SU-DHL-6 (cell line): Measurements from ENCODE around the gene NOL7.

Experiments
- H2AFZ ChIP-seq: fragments of 200-600 bp; sonication (generic); 2 replicates; pipeline ENCODE4 v1.6.1; 2014; ENCODE audit warnings: low read depth, mild to moderate bottlenecking, moderate library complexity, mixed read lengths, antibody characterized with exemption, low read length; ENCODE audit not compliant: severe bottlenecking
- H3F3A ChIP-seq: fragments of 200-600 bp; shearing (Covaris generic); 2 replicates; pipeline ENCODE4 v1.6.0; 2016; ENCODE audit warnings: antibody characterized with exemption, mild to moderate bottlenecking; ENCODE audit not compliant: insufficient read depth
- H3K27ac ChIP-seq: fragments of 200-600 bp; sonication (generic); 2 replicates; pipeline ENCODE4 v1.5.1; 2016; ENCODE audit warnings: low read depth, mild to moderate bottlenecking, low read length, moderate library complexity, mixed read lengths
- H3K27me3 ChIP-seq: fragments of 200-600 bp; sonication (generic), shearing (Covaris generic); 2 replicates; pipeline ENCODE4 v1.6.0; 2014; ENCODE audit warnings: mild to moderate bottlenecking, low read length
- H3K36me3 ChIP-seq: fragments of 200-600 bp; sonication (generic); 2 replicates; pipeline ENCODE4 v1.6.1; 2014; ENCODE audit warnings: mild to moderate bottlenecking, low read length, mixed read lengths
- H3K4me2 ChIP-seq: fragments of 300-600, 200-600 bp; shearing (Covaris generic), sonication (generic); 2 replicates; pipeline ENCODE4 v1.6.0; 2014; ENCODE audit warnings: low read length, low read depth, mild to moderate bottlenecking; ENCODE audit not compliant: poor library complexity, severe bottlenecking
- H3K4me3 ChIP-seq: fragments of 200-600 bp; sonication (generic); 2 replicates; pipeline ENCODE4 v1.5.1; 2014; ENCODE audit warnings: antibody characterized with exemption, low read length, mild to moderate bottlenecking, mixed read lengths; ENCODE audit not compliant: insufficient read depth, poor library complexity, severe bottlenecking
- H3K79me2 ChIP-seq: fragments of 200-600 bp; sonication (generic); 2 replicates; pipeline ENCODE4 v1.6.1; 2014; ENCODE audit warnings: mild to moderate bottlenecking, low read length, moderate library complexity; ENCODE audit not compliant: insufficient read depth
- H3K9ac ChIP-seq: fragments of 200-600 bp; sonication (generic); 2 replicates; pipeline ENCODE4 v1.7.0; 2014; ENCODE audit warnings: mild to moderate bottlenecking, low read length
- H3K9me2 ChIP-seq: fragments of 200-600 bp; sonication (generic); replicated peaks from 2 replicates; pipeline ENCODE4 v1.6.1; 2014; ENCODE audit warnings: low read length; ENCODE audit not compliant: insufficient read depth
- H3K9me3 ChIP-seq: fragments of 200-600 bp; sonication (generic); 2 replicates; pipeline ENCODE4 v1.6.1; 2014; ENCODE audit warnings: low read length, mixed read lengths; ENCODE audit not compliant: insufficient read depth
- H4K20me1 ChIP-seq: fragments of 200-600 bp; sonication (generic); 2 replicates; pipeline ENCODE4 v1.6.1; 2014; ENCODE audit warnings: low read depth, mild to moderate bottlenecking, antibody characterized with exemption, low read length, moderate library complexity, mixed read lengths
- CTCF ChIP-seq: fragments of 200-600 bp; sonication (generic); IDR thresholded peaks from one replicate; pipeline ENCODE4 v1.5.1; 2017; ENCODE audit warnings: antibody characterized with exemption, mild to moderate bottlenecking, low read length, moderate library complexity; ENCODE audit not compliant: insufficient read depth, poor library complexity, severe bottlenecking
- EZH2phosphoT487 ChIP-seq: fragments of 200-600 bp; sonication (generic), shearing (Covaris generic); conservative IDR thresholded peaks from 2 replicates; pipeline ENCODE4 v1.6.1; 2018; ENCODE audit warnings: mild to moderate bottlenecking, antibody characterized with exemption, low read length, moderate library complexity, mixed read lengths

Gene NOL7

GRCh38 chr6:13589801-13590200 lies 25.3 kb upstream of the NOL7 start:
- Histone ChIP-seq H4K20me1 (no peaks in the 10 kb centered on the region), H3K9ac (no peak overlapping the region), H3K9me2 (no peaks in the 10 kb centered on the region), H3K4me2 (no peak overlapping the region), H3K27ac (no peak overlapping the region), H3K79me2 (no peaks in the 10 kb centered on the region), H3K9me3 (no peaks in the 10 kb centered on the region), H3K27me3 (no peaks in the 10 kb centered on the region), H3F3A (no peaks in the 10 kb centered on the region; the same call in 1 of the 2 replicates), H2AFZ (no peak overlapping the region), H3K4me3 (no peak overlapping the region), H3K36me3 (no peaks in the 10 kb centered on the region; the same call in 1 of the 2 replicates)
- TF ChIP-seq CTCF (no peak), EZH2phosphoT487 (no peak)

GRCh38 chr6:13590574-13591153 lies 24.5 kb upstream of the NOL7 start:
- no peaks in the 10 kb centered on the region for H3K9me3 ChIP-seq
- H3K4me2 ChIP-seq, result no peak overlapping the region
- TF ChIP-seq EZH2phosphoT487, result no peak
- TF ChIP-seq CTCF, result no peak
- H3K27me3 ChIP-seq, result no peaks in the 10 kb centered on the region
- no peak overlapping the region for H3K9ac ChIP-seq
- no peaks in the 10 kb centered on the region for H3K79me2 ChIP-seq
- H3K27ac ChIP-seq, result no peak overlapping the region
- H3F3A ChIP-seq, result no peaks in the 10 kb centered on the region; the same call in 1 of the 2 replicates
- no peak overlapping the region for H3K4me3 ChIP-seq
- H3K36me3 ChIP-seq, result no peaks in the 10 kb centered on the region; the same call in 1 of the 2 replicates
- H4K20me1 ChIP-seq, result no peaks in the 10 kb centered on the region
- no peak overlapping the region for H2AFZ ChIP-seq
- no peaks in the 10 kb centered on the region for H3K9me2 ChIP-seq

GRCh38 chr6:13591205-13591921 lies 23.8 kb upstream of the NOL7 start:
- no peak overlapping the region for H3K4me3 ChIP-seq
- no peaks in the 10 kb centered on the region; the same call in 1 of the 2 replicates for H3F3A ChIP-seq
- no peaks in the 10 kb centered on the region for H4K20me1 ChIP-seq
- no peak overlapping the region for H2AFZ ChIP-seq
- H3K9me3 ChIP-seq, result no peaks in the 10 kb centered on the region
- H3K27me3 ChIP-seq, result no peaks in the 10 kb centered on the region
- no peaks in the 10 kb centered on the region for H3K9me2 ChIP-seq
- no peaks in the 10 kb centered on the region for H3K79me2 ChIP-seq
- H3K36me3 ChIP-seq, result peaks cover 4% of the 10 kb centered on the region; the same call in 1 of the 2 replicates
- H3K9ac ChIP-seq, result no peak overlapping the region
- H3K27ac ChIP-seq, result no peak overlapping the region
- TF ChIP-seq CTCF, result no peak
- TF ChIP-seq EZH2phosphoT487, result no peak
- no peak overlapping the region for H3K4me2 ChIP-seq
